Activated naive CD8-positive, alpha-beta T cell treated with anti-CD3 and anti-CD28 coated beads, Interleukin-2, amount 50 U/mL, for 24 hours (primary cell): ENCODE data around the gene UAP1L1.
"Not testable (repeated sequence)": the region's sequence is repeated elsewhere in the genome, so short reads cannot be mapped to it uniquely, and the experiment has no call there.

ENCODE experiments used
- ATAC-seq: fragments of 150-1000 bp; cut with Tn5 transposase; one replicate; pipeline ENCODE4 v1.10.0; 2021
- DNase-seq: peaks from one replicate; pipeline ENCODE4 v3.0.0; 2021
- H3K27ac Mint-ChIP-seq: one replicate; pipeline ENCODE4 v1.8.0; 2021; ENCODE audit warnings: mild to moderate bottlenecking, mixed read lengths
- H3K27me3 Mint-ChIP-seq: one replicate; pipeline ENCODE4 v1.8.0; 2021; ENCODE audit warnings: mixed read lengths
- H3K36me3 Mint-ChIP-seq: one replicate; pipeline ENCODE4 v1.8.0; 2021; ENCODE audit warnings: low read depth, mixed read lengths
- H3K4me1 Mint-ChIP-seq: one replicate; pipeline ENCODE4 v1.8.0; 2021; ENCODE audit warnings: mixed read lengths
- H3K4me3 Mint-ChIP-seq: one replicate; pipeline ENCODE4 v1.8.0; 2021; ENCODE audit warnings: mild to moderate bottlenecking, moderate library complexity, mixed read lengths
- H3K9me3 Mint-ChIP-seq: one replicate; pipeline ENCODE4 v1.8.0; 2021; ENCODE audit warnings: mixed read lengths

UAP1L1 gene

GRCh38 chr9:137077010-137077747 is at the start of gene UAP1L1:
Gene UAP1L1, plus strand, starts transcription at chr9:137077517. Its CDS starts 16 bp downstream, at chr9:137077533.
- H3K36me3 Mint-ChIP-seq: peaks cover 3% of the 10 kb centered on the region
- DNase-seq (peak; percentile 66), ATAC-seq (peak; percentile 57)
- no peaks in the 10 kb centered on the region for H3K9me3 Mint-ChIP-seq
- H3K27me3 Mint-ChIP-seq: no peaks in the 10 kb centered on the region
- H3K4me3 Mint-ChIP-seq: peak within 1 kb of the TSS; percentile 71
- H3K4me1 Mint-ChIP-seq: peaks cover 4% of the 10 kb centered on the region
- peak within 1 kb of the TSS; percentile 35 for H3K27ac Mint-ChIP-seq

- Mint-ChIP-seq H3K4me3 (peak overlapping the region; percentile 66), H3K4me1 (peaks cover 37% of the 10 kb centered on the region)
- DNase-seq: peak; percentile 70
These were observed 48.9 kb upstream of the UAP1L1 start for GRCh38 chr9:137028263-137029057.

GRCh38 chr9:137029058-137029936 is 48.0 kb upstream of the UAP1L1 start:
- peak; percentile 88 for DNase-seq
- peaks cover 41% of the 10 kb centered on the region for H3K4me1 Mint-ChIP-seq
- no peaks in the 10 kb centered on the region for H3K9me3 Mint-ChIP-seq
- H3K27me3 Mint-ChIP-seq: peaks cover 4% of the 10 kb centered on the region
- no peaks in the 10 kb centered on the region for H3K36me3 Mint-ChIP-seq
- H3K27ac Mint-ChIP-seq: no peak overlapping the region
- peak overlapping the region; percentile 66 for H3K4me3 Mint-ChIP-seq
- ATAC-seq: peak; percentile 41

More at GRCh38 chr9:137028263-137029057, 48.9 kb upstream of the UAP1L1 start:
- Mint-ChIP-seq H3K27me3 (peaks cover 4% of the 10 kb centered on the region), H3K9me3 (no peaks in the 10 kb centered on the region), H3K27ac (no peak overlapping the region), H3K36me3 (no peaks in the 10 kb centered on the region)
- peak; percentile 50 for ATAC-seq

- ATAC-seq: no peak
- Mint-ChIP-seq H3K9me3 (no peaks in the 10 kb centered on the region), H3K4me3 (peak overlapping the region; percentile 51)
These were observed 47.3 kb upstream of the UAP1L1 start for GRCh38 chr9:137030006-137030405.

GRCh38 chr9:137030538-137031527 is 46.5 kb upstream of the UAP1L1 start:
- Mint-ChIP-seq H3K27ac (no peak overlapping the region), H3K4me3 (peak overlapping the region; percentile 42), H3K9me3 (no peaks in the 10 kb centered on the region), H3K4me1 (peaks cover 51% of the 10 kb centered on the region), H3K27me3 (peaks cover 4% of the 10 kb centered on the region), H3K36me3 (no peaks in the 10 kb centered on the region)
- DNase-seq (peak; percentile 58), ATAC-seq (no peak)

More at GRCh38 chr9:137030006-137030405, 47.3 kb upstream of the UAP1L1 start:
- Mint-ChIP-seq H3K36me3 (no peaks in the 10 kb centered on the region), H3K27ac (no peak overlapping the region), H3K27me3 (peaks cover 4% of the 10 kb centered on the region), H3K4me1 (peaks cover 48% of the 10 kb centered on the region)
- no peak for DNase-seq

- ATAC-seq (no peak), DNase-seq (no peak)
- H3K27ac Mint-ChIP-seq: no peak within 1 kb of the TSS
- peaks cover 4% of the 10 kb centered on the region for H3K27me3 Mint-ChIP-seq
- peak within 1 kb of the TSS; percentile 30 for H3K4me3 Mint-ChIP-seq
- H3K9me3 Mint-ChIP-seq: no peaks in the 10 kb centered on the region
- H3K4me1 Mint-ChIP-seq: peaks cover 51% of the 10 kb centered on the region
- H3K36me3 Mint-ChIP-seq: no peaks in the 10 kb centered on the region
These were observed 45.2 kb upstream of the UAP1L1 start, which contains the start of gene FUT7 for GRCh38 chr9:137031904-137032640. Gene FUT7, minus strand, starts transcription at chr9:137032088. Its CDS starts 97 bp downstream, at chr9:137031991.

GRCh38 chr9:137032858-137033257 is 44.5 kb upstream of the UAP1L1 start:
- Mint-ChIP-seq H3K27me3 (peaks cover 1% of the 10 kb centered on the region), H3K4me1 (peaks cover 48% of the 10 kb centered on the region), H3K9me3 (no peaks in the 10 kb centered on the region), H3K36me3 (no peaks in the 10 kb centered on the region), H3K4me3 (peak overlapping the region; percentile 34), H3K27ac (peak overlapping the region; percentile 26)
- DNase-seq (no peak), ATAC-seq (no peak)

- H3K27me3 Mint-ChIP-seq, H3K27ac Mint-ChIP-seq, DNase-seq, H3K36me3 Mint-ChIP-seq, H3K9me3 Mint-ChIP-seq, ATAC-seq, H3K4me3 Mint-ChIP-seq: not testable (repeated sequence)
- peaks cover 48% of the 10 kb centered on the region for H3K4me1 Mint-ChIP-seq
These were observed 43.8 kb upstream of the UAP1L1 start for GRCh38 chr9:137033481-137033880.

GRCh38 chr9:137034039-137034708 is 43.1 kb upstream of the UAP1L1 start:
- ATAC-seq (peak; percentile 5), DNase-seq (no peak)
- Mint-ChIP-seq H3K4me3 (peak overlapping the region; percentile 59), H3K36me3 (no peaks in the 10 kb centered on the region), H3K27me3 (peaks cover 1% of the 10 kb centered on the region), H3K27ac (peak overlapping the region; percentile 65), H3K9me3 (no peaks in the 10 kb centered on the region), H3K4me1 (peaks cover 42% of the 10 kb centered on the region)

GRCh38 chr9:137034709-137035506 is 42.4 kb upstream of the UAP1L1 start:
- DNase-seq (peak; percentile 91), ATAC-seq (peak; percentile 83)
- no peaks in the 10 kb centered on the region for H3K9me3 Mint-ChIP-seq
- no peaks in the 10 kb centered on the region for H3K27me3 Mint-ChIP-seq
- H3K27ac Mint-ChIP-seq: peak overlapping the region; percentile 65
- H3K4me3 Mint-ChIP-seq: peak overlapping the region; percentile 59
- H3K36me3 Mint-ChIP-seq: no peaks in the 10 kb centered on the region
- peaks cover 36% of the 10 kb centered on the region for H3K4me1 Mint-ChIP-seq

GRCh38 chr9:137035507-137035834 is 41.8 kb upstream of the UAP1L1 start:
- no peak overlapping the region for H3K4me3 Mint-ChIP-seq
- no peaks in the 10 kb centered on the region for H3K9me3 Mint-ChIP-seq
- H3K27ac Mint-ChIP-seq: no peak overlapping the region
- H3K36me3 Mint-ChIP-seq: no peaks in the 10 kb centered on the region
- no peak for ATAC-seq
- DNase-seq: no peak
- peaks cover 30% of the 10 kb centered on the region for H3K4me1 Mint-ChIP-seq
- H3K27me3 Mint-ChIP-seq: no peaks in the 10 kb centered on the region

GRCh38 chr9:137035937-137036336 is 41.4 kb upstream of the UAP1L1 start:
- H3K4me1 Mint-ChIP-seq: peaks cover 25% of the 10 kb centered on the region
- H3K9me3 Mint-ChIP-seq: no peaks in the 10 kb centered on the region
- no peak for DNase-seq
- H3K36me3 Mint-ChIP-seq: no peaks in the 10 kb centered on the region
- H3K4me3 Mint-ChIP-seq: no peak overlapping the region
- no peak overlapping the region for H3K27ac Mint-ChIP-seq
- ATAC-seq: no peak
- no peaks in the 10 kb centered on the region for H3K27me3 Mint-ChIP-seq
